T-helper 1 cell (primary cell): ENCODE results near the gene ZCWPW1.
"Not testable (repeated sequence)": the region's sequence is repeated elsewhere in the genome, so short reads cannot be mapped to it uniquely, and the experiment has no call there.

Source experiments
- DNase-seq, 5 donors: peaks; one replicate each; pipeline ENCODE4 v3.0.0-alpha.2; 2012 to 2020

The ZCWPW1 gene

GRCh38 chr7:100453854-100454253, 25.4 kb upstream of the ZCWPW1 start:
- DNase-seq = not testable (repeated sequence)

GRCh38 chr7:100452513-100452912, 24.0 kb upstream of the ZCWPW1 start:
- DNase-seq = no peak

GRCh38 chr7:100449190-100449795, 20.8 kb upstream of the ZCWPW1 start:
- DNase-seq = no peak

GRCh38 chr7:100447363-100447762, 18.9 kb upstream of the ZCWPW1 start:
- not testable (repeated sequence) for DNase-seq

- DNase-seq = no peak
Observed at GRCh38 chr7:100446040-100446439, 17.5 kb upstream of the ZCWPW1 start.

GRCh38 chr7:100444311-100445278, 16.1 kb upstream of the ZCWPW1 start:
- no peak for DNase-seq

GRCh38 chr7:100443096-100443840, 14.8 kb upstream of the ZCWPW1 start:
- no peak for DNase-seq

- DNase-seq = no peak
Observed at GRCh38 chr7:100441641-100442535, 13.4 kb upstream of the ZCWPW1 start.

GRCh38 chr7:100439244-100439643, 10.7 kb upstream of the ZCWPW1 start:
- not testable (repeated sequence) for DNase-seq

- not testable (repeated sequence) for DNase-seq
Observed at GRCh38 chr7:100438731-100439130, 10.2 kb upstream of the ZCWPW1 start.

GRCh38 chr7:100438172-100438571, 9.7 kb upstream of the ZCWPW1 start:
- no peak for DNase-seq

- DNase-seq = no peak
Observed at GRCh38 chr7:100437150-100438100, 8.9 kb upstream of the ZCWPW1 start.

GRCh38 chr7:100435401-100436304, 7.2 kb upstream of the ZCWPW1 start:
- peak in 4 of 5 donors; percentile 34 to 66 (median 41) for DNase-seq

GRCh38 chr7:100434297-100435144, 6.0 kb upstream of the ZCWPW1 start:
- DNase-seq = no peak

GRCh38 chr7:100433592-100434296, 5.2 kb upstream of the ZCWPW1 start:
- no peak for DNase-seq

GRCh38 chr7:100433276-100433591, 4.7 kb upstream of the ZCWPW1 start:
- DNase-seq = no peak

GRCh38 chr7:100432621-100433275, 4.2 kb upstream of the ZCWPW1 start:
- no peak for DNase-seq

GRCh38 chr7:100432053-100432452, 3.5 kb upstream of the ZCWPW1 start:
- no peak for DNase-seq
